CD4-positive, alpha-beta T cell treated with Interferon alpha-2 for 1 hour (primary cell): Measurements from ENCODE around the gene RNF2.

Experiments used
- DNase-seq, 2 donors: peaks; one replicate each; pipeline ENCODE4 v3.0.0-alpha.2; 2020 to 2022

RNF2 gene

DNA sequence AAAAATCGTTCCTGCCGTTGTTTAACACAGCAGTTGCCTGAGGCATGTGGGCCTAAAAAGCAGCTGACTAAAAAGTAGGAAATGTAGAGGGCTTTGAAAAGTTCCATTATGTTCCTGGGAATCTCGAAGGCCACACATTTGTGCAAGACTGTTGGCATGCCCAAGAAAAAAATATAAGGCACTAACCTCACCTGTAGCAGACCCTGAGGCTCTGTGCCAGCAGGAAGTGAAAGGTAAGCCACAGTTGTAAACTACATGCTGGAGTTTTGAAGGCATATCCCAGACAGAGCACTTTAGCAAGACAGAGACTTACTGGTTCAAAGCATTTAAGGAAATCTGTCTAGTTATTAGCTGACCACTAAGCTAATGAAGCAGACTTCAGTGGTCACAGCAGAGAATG is 58.7 kb downstream of the RNF2 start:
- no peak for DNase-seq

DNA sequence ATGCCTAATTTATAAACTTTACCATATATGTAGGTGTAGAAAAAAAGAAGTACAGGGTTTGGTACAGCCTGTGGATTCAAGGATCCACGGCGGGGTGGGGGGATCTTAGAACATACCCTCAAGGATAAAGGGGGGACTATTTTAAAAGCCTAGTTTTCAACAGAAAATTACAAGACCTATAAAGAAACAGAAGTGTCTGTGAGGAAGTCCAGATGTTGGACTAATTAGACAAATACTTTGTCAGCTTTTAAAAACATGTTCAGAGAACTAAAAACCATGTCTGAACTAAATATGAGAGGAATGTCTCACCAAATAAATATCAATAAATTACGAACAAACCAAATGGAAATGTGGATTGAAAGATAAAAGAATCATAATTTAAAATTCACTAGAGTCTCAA is 59.8 kb downstream of the RNF2 start:
- no peak for DNase-seq

DNA sequence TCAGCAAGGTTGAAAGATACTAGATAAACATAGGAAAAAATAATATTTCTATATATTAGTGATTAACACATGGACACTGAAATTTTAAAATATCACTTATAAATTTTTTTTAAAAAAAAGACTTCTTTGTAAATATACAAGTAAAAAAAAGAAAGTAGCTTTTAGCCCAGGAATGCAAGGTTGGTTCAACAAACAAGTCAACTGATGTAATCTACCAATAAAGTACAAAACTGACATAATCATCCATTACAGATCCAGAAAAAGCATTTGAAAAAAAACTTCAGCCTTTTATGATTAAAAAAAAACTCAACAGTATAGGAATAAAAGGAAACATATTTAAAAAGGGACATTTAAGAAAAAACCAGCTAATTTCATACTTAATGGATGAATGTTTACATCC is 63.0 kb downstream of the RNF2 start:
- no peak for DNase-seq

DNA sequence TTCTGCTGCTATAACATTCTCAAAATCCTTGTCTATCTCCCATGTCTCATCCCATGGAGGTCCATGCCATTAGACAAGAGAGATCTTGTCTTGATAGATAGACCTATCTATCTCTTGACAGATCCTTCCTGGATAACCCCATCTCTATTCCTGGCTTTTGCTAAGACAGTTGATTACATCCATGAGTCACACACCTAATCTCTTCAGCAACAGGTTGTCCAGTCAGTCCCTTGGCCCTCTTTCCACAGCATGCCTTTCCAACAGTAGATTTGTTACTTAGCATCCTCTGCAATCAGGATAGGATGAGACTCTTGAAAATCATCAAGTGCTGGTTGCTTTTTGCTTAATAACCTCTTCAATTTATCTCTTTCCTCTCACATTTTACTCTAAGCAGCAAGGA is 64.8 kb downstream of the RNF2 start:
- no peak for DNase-seq

DNA sequence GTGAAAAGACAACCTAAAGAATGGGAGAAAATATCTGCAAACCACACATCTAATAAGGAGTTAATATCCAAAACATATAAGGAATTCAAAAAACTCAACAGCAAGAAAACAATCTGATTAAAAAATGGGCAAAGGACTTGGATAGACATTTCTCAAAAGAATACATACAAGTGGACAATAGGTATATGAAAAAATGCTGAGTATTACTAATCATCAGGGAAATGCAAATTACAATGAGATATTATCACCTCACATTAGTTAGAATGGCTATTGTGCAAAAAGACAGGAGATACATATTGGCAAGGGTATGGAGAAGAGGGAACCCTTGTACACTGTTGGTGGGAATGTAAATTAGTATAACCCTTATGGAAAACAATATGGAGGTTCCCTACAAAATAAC is 66.5 kb downstream of the RNF2 start:
- no peak for DNase-seq

DNA sequence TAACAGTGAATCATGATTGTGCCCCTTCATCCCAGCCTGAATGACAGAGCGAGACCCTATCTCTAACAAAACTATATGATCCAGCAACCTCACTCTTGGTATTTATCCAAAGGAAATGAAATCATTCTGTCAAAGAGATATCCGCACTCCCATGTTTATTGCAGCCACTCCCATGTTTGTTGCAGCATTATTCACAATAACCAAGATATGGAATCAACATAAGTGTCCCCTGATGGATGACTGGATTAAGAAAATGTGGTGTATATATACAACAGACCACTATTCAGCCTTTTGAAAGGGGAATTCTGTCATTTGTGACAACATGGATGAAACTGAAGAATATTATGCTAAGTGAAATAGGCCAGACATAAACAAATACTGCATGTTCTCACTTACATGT is 67.0 kb downstream of the RNF2 start:
- DNase-seq: no peak

DNA sequence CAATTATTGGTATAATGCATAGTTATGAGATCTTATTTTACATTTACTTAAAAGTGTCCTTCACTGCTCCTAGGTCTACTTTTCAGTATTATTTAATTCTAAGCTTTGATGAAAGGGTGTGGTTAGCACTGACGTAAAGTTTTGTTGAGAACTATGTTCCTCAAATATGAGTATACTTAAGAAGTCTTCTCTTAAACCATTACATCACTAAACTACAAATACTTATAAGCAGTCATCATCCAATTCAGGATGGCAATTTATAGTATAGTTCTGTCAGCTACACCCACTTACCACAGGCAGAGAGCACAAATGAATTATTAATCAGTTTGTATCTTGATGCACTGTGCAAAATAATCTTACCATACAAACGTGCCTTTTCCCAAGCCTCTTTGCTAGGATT is 84.3 kb downstream of the RNF2 start:
- DNase-seq: no peak

DNA sequence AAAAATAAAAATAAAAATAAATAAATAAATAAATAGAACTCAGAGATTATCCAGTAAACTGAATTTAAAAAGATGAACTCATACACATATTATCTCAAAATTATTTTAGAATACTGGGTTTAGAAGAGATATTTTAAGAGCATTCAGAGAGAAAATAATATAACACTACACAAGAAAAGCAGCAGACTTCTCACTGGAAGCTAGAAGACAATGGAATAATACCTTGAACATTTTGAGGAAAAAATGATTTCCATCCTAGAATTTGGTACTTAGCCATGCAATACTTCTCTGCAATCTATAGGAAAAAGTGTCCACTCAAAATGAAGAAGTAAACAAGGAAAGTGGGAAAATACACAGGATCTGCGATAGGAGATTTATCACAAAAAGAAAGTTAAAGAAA is 87.2 kb downstream of the RNF2 start:
- no peak for DNase-seq

DNA sequence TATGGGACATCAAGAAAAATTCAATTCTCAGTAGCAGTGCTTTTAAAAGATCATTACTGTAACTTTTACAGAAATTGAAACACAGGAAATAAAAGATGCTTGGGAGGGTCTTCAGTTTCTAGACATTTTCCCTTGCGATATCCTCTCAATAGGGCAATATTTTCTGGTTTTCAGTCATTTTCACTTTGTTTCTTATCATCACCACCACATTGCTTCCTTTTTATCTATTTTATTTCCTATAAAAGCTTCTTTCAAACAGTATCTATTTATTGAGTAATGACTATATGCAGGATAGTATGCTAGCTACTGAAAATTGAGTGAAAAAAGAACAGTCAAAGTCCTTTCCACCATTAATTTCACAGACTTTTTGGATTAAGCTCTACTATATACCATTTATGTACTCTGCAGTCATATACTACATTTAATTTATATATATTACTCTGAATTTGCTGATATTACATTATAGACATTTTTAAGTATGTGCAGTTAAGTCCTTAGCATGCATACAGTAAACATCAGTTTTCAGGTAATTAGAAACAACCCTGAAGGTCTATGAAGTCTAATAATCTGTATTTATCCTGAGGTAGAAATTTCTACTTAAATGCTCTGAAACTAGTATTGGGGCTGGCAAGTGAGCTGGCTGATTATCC is 92.7 kb downstream of the RNF2 start:
- DNase-seq: no peak

DNA sequence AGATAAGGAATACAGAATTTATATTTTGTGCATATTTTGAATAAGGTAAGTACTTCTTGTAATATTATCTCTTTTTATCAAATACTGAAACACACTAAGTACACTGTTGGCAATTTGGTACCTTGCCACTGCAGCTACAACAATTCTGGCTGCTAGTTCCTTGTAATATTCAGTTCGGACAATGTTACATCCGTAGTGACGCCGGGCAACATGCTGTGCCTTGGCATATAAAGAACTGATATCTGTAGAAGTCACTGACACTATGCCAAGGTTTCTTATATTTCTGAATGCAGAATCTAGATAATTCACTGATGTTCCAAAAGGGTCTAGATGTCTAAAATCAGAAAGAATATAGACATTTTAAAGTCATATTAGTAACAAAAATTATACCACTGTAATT is 93.9 kb downstream of the RNF2 start:
- no peak for DNase-seq

DNA sequence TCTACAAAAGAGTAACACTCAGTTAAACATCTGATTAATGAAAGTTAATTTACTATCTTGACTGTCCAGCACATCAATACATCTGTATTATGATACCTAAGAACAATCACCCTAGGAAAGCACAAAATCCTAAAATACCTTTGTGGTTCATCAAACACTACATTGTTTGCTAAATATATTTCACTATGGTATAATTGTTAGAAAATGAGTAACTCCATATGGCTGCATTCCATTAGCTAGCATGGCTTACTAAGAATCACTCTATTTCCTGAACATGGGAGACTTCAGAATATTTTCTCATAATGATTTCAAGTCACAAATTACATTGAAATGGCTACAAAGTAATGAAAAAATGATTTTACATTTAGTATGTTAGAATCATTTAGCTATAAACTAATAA is 98.9 kb downstream of the RNF2 start:
- no peak for DNase-seq

DNA sequence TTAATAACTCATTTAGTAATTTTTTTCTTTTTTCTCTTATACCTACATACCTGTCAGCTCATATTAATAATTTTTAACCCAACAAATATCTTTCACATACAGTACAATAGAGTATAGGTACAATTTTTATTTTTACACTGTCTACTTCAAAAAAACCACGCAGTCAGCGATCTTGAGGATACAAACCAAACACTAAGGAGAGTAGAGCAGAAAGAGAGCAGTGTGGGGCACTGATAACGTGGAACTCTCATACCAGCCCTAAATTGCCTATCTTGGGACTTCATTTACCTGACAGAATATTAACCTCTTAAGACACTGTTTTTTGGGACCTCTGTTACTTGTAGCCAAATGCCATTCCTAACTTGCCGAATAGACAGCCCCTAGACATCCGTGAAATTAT is 105.9 kb downstream of the RNF2 start:
- no peak for DNase-seq
